IPS-11a (cell line): ENCODE results near the gene BNC2.

Experiments
- H3K4me3 ChIP-seq: one replicate; pipeline ENCODE4 v1.5.1; 2013; ENCODE audit warnings: low read depth, low read length, control low read depth

Gene BNC2

DNA sequence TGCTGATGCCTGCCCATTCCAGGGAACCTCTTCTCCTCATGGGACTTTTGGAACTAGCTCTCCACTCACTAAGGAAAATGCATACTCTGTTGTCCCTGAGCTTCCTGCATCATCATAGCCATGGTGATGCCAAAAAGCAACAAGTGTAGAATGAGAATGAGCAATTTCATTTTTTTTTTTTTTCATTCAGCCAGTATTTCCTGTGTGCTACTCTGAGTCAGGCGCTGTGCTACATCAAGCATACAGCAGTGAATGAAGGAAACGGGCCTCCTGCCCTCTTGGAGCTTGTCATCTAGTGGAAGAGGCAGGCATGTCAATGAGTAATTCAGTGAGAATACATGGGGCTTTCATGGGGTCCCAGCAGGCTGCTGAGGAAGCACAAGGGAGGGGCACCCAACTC lies 483.1 kb downstream of the BNC2 start:
- no peak overlapping the region for H3K4me3 ChIP-seq

DNA sequence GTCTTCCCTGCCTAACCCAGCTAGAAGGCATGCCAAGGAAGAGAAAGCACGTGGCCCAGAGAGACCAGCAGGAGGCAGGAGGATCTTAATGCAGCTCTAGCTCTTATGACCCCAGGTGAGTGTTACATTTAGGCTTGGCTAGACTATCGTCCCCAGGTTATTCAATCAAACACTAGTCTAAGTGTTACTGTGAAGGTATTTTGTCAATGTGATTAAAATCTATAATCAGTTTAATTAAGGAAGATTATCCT lies 483.7 kb downstream of the BNC2 start:
- no peak overlapping the region for H3K4me3 ChIP-seq

- H3K4me3 ChIP-seq = no peak overlapping the region
These were observed 484.3 kb downstream of the BNC2 start for GRCh38 chr9:16386007-16386826.

DNA sequence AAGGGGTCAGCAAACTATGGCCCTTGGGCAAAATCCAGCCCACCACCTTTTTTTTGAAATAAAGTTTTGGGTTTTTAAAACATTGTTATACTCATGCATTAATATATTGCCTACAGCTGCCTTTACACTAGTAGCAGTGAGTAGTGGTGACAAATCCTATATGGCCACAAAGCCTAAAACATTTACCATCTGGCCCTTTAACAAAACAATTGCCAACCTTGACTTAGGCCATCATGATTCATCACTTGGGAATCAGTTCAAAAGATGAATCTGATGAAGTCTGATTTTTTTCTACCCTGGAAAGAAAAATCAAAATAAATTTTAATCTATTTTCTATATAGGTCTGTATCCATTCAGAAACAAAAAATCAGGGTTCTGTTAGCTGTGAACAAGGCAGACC lies 484.9 kb downstream of the BNC2 start:
- H3K4me3 ChIP-seq = no peak overlapping the region

GRCh38 chr9:16384993-16385392 lies 485.5 kb downstream of the BNC2 start:
- no peak overlapping the region for H3K4me3 ChIP-seq

DNA sequence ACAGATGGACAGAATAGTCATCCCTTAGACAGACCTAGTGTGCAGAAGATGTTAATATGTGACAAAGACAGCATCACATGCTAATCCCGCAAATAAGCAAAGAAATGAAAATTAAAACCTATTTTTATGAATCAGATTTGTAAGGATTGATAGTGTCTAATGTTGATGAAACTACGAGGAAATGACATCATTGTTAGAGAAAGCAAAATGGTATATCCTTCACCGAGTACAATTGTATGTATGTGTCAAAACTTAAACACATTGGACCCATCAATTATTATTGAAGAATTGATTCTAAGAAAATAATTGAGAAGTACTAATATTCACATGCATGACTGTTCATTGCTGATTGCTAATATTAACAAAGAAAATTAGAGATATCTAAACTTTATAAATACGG lies 493.2 kb downstream of the BNC2 start:
- no peak overlapping the region for H3K4me3 ChIP-seq

DNA sequence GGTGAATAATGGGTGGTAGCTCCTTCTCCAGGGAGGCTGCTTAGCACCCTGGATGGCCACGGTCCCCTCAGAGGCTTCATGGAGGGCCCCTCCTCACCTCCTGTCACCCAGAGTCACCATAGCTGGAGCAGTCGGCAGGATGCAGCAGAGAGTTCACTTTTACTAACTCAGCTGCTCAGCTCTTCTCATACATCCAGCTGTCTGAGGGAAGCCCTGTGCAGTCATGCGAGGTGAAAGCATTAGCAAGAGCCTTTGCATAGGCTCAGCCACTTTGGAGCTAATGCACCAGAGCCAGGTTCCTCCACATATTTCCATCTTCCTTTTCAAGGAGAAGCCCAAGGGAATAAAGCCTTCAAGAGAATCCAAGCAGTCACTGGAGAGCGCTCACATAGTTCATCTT lies 499.2 kb downstream of the BNC2 start:
- H3K4me3 ChIP-seq = no peak overlapping the region

- H3K4me3 ChIP-seq = no peak overlapping the region
These were observed 499.8 kb downstream of the BNC2 start for GRCh38 chr9:16370647-16371046.

- H3K4me3 ChIP-seq = no peak overlapping the region
These were observed 501.0 kb downstream of the BNC2 start for GRCh38 chr9:16369427-16369826.

DNA sequence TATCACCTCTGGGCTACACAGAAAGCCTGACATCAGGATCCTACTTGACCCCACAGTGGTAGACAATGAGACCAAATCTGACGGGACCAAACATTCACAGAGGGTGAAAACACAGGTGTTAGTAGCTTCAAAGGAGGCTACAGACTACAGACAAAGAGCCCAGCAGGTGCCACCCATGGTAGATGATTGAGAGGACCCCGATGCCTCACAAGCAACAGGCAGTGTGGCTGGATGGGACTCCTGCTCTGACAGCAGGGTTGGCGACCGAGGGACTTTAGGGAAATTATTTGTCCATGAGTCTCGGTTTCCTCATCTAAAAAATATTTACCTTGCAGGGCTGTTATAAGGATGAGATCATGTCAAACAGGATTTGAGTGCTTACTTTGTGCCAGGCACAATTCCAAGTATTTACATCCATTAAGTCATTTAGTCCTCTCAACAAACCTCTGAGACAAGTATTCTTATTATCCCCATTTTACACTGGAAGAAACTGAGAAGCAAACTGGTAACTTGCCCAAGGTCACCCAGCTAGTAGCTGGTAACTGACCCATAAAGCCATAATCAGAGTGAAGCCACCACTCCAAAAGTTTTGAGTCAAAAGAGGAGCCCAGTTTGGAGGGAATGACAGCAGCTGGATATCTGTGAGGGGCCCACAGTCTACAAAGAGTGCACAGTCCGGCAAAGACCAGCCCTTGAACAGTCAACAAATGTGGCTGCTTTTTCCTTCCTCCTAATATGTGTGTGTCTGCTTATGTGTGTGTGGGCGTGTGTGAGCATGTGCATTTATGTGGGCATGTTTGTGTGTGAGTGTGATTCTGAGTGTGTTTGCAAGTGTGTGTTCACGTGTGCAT lies 502.0 kb downstream of the BNC2 start:
- H3K4me3 ChIP-seq = no peak overlapping the region

- no peak overlapping the region for H3K4me3 ChIP-seq
These were observed 502.8 kb downstream of the BNC2 start for GRCh38 chr9:16367605-16368231.

DNA sequence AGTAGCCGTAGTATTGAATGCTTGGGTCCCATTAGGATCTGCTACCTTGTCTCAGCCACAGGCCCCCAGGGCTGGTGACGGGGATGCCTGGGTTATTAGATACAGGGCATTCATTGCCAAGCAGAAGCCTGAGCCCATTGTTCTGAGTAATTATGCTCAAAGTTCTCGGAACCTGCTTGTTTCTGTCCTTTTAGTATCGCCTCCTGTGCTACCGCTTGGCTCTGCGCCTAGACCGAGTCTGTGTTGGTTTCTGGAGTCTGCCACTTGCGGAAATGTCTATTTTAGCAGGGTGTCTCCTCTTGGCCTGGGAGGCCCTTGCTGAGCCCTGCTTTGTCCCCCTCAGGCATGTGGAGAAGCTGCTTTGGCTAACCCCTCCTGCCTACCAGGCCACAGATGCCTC lies 506.1 kb downstream of the BNC2 start:
- H3K4me3 ChIP-seq = no peak overlapping the region

GRCh38 chr9:16363916-16364315 lies 506.6 kb downstream of the BNC2 start:
- no peak overlapping the region for H3K4me3 ChIP-seq

DNA sequence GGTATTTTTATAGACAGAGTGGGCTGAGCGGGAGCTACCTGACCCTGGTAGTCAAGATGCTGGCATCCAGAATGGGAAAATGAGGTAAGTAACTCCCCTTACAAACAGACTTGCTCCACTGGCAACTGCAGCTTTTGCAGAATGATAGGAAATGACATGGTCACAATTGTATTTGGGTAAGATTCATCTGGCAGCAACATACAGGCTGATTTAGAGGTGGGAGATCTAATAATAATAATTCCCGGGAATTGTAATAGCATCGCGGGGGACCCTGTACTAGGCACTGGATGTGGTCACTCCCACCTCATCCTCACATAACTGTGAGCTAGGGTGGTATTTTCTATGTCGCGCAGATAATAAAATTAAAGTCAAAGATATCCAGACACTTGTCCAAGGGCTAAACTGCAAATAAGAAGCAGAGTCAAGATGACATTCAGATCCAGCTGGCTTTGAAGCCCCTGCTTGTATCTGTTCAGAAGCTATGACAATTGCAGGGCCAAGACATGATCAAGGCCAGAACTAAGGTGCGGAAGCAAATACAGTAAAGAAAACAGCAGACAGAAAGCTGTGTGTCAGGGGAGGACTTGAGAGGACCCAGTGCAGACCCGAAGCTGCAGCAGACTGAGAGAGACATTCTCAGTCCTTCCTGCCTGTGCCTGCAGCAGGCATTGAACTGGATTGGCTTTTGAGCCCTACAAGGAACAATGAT lies 507.2 kb downstream of the BNC2 start:
- H3K4me3 ChIP-seq = no peak overlapping the region

GRCh38 chr9:16361939-16362338 lies 508.5 kb downstream of the BNC2 start:
- no peak overlapping the region for H3K4me3 ChIP-seq

GRCh38 chr9:16361118-16361517 lies 509.4 kb downstream of the BNC2 start:
- H3K4me3 ChIP-seq = no peak overlapping the region

- H3K4me3 ChIP-seq = no peak overlapping the region
These were observed 510.2 kb downstream of the BNC2 start for GRCh38 chr9:16360247-16360646.
